ENCODE data around the gene SH2D4B. TPM values are rescaled to one million over a fixed set of nuclear protein-coding genes. Genes with fewer than 3 reads are reported as not detected.

SH2D4B gene
- total RNA-seq, 4 donors from 2014 or later = 0.18 to 0.23 TPM; not detected in 2

DNA sequence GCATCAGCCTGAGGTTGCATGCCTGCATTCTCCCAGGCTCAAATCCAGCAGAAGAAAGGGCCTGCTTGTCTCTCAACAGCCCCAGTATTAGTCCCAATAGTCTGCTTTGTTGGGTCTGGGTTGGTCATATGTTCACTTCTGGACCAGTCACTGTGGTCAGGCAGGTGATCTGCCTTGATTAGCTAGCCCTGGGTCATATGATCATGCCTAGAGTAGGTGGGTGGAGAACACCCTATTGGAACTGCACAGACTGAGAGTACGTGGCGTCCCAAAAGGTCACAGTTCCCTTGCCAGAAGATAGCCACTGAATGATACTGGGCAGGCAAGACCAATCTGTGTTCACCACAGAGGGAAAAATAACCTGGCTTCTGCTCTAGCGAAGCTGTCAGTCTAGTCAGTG is 80.1 kb downstream of the SH2D4B start:
- H3K27me3 ChIP-seq = no peaks in the 10 kb centered on the region
- TF ChIP-seq EP300 (IDR thresholded peaks at IDR 0.05) (no peak), POLR2AphosphoS5 (IDR thresholded peaks at IDR 0.05) (no peak), CTCF (IDR thresholded peaks at IDR 0.05) (no peak), POLR2A (IDR thresholded peaks at IDR 0.05) (no peak)
- H3K9me3 ChIP-seq = no peaks in the 10 kb centered on the region
- no peak for DNase-seq (ENCODE audit: low spot score in 2 of 2)
- H3K4me1 ChIP-seq = no peaks in the 10 kb centered on the region
- no peaks in the 10 kb centered on the region for H3K36me3 ChIP-seq
- no peak overlapping the region for H3K4me3 ChIP-seq
- H3K27ac ChIP-seq = no peak overlapping the region
- 100% methylated on average over 3 of the region's 3 CpGs for WGBS

DNA sequence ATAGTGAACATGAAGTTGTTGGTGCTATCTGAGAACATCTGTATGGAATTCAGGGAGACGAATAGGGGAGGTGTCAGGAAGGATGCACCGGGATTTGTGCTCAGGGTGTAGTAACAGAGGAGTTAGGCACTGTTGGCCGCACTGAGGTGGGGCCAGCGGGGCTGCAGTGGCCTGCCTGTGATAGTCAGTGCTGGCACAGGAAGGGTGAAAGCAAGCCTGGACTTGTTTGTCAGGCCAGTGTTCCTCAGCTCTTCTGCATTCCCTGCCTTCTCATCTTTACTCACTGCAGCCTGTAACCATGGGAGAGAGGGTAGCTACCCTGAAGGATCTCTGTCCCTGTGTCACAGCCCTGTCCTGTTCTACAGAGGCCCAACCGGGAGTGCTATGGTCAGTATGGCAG is 81.3 kb downstream of the SH2D4B start:
- Histone ChIP-seq H3K36me3 (no peaks in the 10 kb centered on the region), H3K4me3 (no peak overlapping the region), H3K27me3 (no peaks in the 10 kb centered on the region), H3K27ac (no peak overlapping the region), H3K9me3 (no peaks in the 10 kb centered on the region), H3K4me1 (no peaks in the 10 kb centered on the region)
- no peak for DNase-seq (ENCODE audit: low spot score in 2 of 2)
- no peak for TF ChIP-seq EP300 (IDR thresholded peaks at IDR 0.05)
- TF ChIP-seq POLR2AphosphoS5 (IDR thresholded peaks at IDR 0.05) = no peak
- no peak for TF ChIP-seq CTCF (IDR thresholded peaks at IDR 0.05)
- no peak for TF ChIP-seq POLR2A (IDR thresholded peaks at IDR 0.05)
- 89% methylated on average over 5 of the region's 5 CpGs for WGBS

- Histone ChIP-seq H3K36me3 (no peaks in the 10 kb centered on the region), H3K27ac (no peak overlapping the region), H3K4me3 (no peak overlapping the region), H3K9me3 (no peaks in the 10 kb centered on the region), H3K27me3 (no peaks in the 10 kb centered on the region), H3K4me1 (no peaks in the 10 kb centered on the region)
- WGBS = 86% methylated on average over 3 of the region's 3 CpGs
- TF ChIP-seq POLR2AphosphoS5 (IDR thresholded peaks at IDR 0.05) (no peak), EP300 (IDR thresholded peaks at IDR 0.05) (no peak), POLR2A (IDR thresholded peaks at IDR 0.05) (no peak), CTCF (IDR thresholded peaks at IDR 0.05) (no peak)
- DNase-seq (ENCODE audit: low spot score in 2 of 2) = no peak
These were observed 84.5 kb downstream of the SH2D4B start for GRCh38 chr10:80622153-80622552.

DNA sequence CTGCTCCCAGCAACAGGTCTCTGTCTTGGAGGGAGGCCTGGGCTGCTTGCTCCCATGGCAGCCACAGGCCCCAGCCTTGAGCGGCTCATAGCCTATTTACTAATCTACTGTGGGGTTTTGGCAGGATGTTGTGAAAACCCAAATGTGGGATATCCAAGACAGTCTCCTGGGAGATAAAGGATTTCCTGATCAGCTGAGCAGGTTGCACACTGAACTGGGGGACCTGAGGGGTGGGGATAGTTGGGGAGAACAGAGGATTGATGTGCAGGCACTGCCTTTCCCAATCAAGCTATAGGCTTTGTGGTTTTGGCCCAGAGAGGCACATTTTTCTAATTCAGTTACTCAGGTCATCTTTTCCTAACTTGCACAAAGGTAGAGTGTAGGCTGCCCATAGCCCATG is 92.6 kb downstream of the SH2D4B start:
- no peaks in the 10 kb centered on the region for H3K9me3 ChIP-seq
- H3K36me3 ChIP-seq = no peaks in the 10 kb centered on the region
- H3K4me1 ChIP-seq = no peaks in the 10 kb centered on the region
- no peak for DNase-seq (ENCODE audit: low spot score in 2 of 2)
- 83% methylated on average over 1 of the region's 1 CpG for WGBS
- no peak overlapping the region for H3K27ac ChIP-seq
- no peaks in the 10 kb centered on the region for H3K27me3 ChIP-seq
- H3K4me3 ChIP-seq = no peak overlapping the region
- TF ChIP-seq EP300 (IDR thresholded peaks at IDR 0.05) (no peak), POLR2A (IDR thresholded peaks at IDR 0.05) (no peak), POLR2AphosphoS5 (IDR thresholded peaks at IDR 0.05) (no peak), CTCF (IDR thresholded peaks at IDR 0.05) (no peak)

- Histone ChIP-seq H3K9me3 (no peaks in the 10 kb centered on the region), H3K4me3 (no peak overlapping the region), H3K27ac (no peak overlapping the region), H3K27me3 (no peaks in the 10 kb centered on the region), H3K4me1 (no peaks in the 10 kb centered on the region), H3K36me3 (no peaks in the 10 kb centered on the region)
- 90% methylated on average over 7 of the region's 7 CpGs for WGBS
- no peak for DNase-seq (ENCODE audit: low spot score in 2 of 2)
- TF ChIP-seq CTCF (IDR thresholded peaks at IDR 0.05) (no peak), POLR2AphosphoS5 (IDR thresholded peaks at IDR 0.05) (no peak), EP300 (IDR thresholded peaks at IDR 0.05) (no peak), POLR2A (IDR thresholded peaks at IDR 0.05) (no peak)
These were observed 95.0 kb downstream of the SH2D4B start for GRCh38 chr10:80632742-80633141.
